ENCODE data around the gene MAP2. TPM values are rescaled to one million over a fixed set of nuclear protein-coding genes. Genes with fewer than 3 reads are reported as not detected.

The MAP2 gene
- total RNA-seq, 1 donor: 26.5 TPM

DNA sequence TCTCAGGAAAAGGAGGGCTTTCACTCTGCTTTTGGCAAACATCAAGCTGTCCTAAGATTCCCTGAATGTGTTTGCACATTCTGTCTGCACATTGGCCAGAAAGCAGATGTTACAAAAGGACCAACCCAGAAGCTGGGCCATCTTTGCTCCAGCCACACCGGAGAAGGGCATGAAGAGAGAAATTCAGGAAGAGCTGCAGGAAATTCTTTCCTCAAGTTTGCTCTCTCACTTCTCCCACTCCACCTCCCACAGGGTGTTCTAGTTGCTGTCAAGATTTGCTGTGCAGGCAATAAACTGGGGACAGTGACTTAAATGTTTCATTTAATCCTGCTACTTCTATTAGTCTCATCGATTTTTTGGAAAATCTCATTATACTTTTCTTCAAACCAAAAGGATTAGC, 210.1 kb downstream of the MAP2 start:
- DNase-seq (ENCODE audit: low read depth): no peak
- TF ChIP-seq, protein P1, sequence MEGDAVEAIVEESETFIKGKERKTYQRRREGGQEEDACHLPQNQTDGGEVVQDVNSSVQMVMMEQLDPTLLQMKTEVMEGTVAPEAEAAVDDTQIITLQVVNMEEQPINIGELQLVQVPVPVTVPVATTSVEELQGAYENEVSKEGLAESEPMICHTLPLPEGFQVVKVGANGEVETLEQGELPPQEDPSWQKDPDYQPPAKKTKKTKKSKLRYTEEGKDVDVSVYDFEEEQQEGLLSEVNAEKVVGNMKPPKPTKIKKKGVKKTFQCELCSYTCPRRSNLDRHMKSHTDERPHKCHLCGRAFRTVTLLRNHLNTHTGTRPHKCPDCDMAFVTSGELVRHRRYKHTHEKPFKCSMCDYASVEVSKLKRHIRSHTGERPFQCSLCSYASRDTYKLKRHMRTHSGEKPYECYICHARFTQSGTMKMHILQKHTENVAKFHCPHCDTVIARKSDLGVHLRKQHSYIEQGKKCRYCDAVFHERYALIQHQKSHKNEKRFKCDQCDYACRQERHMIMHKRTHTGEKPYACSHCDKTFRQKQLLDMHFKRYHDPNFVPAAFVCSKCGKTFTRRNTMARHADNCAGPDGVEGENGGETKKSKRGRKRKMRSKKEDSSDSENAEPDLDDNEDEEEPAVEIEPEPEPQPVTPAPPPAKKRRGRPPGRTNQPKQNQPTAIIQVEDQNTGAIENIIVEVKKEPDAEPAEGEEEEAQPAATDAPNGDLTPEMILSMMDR (IDR thresholded peaks at IDR 0.05; ENCODE audit: insufficient read depth, low read length): no peak
- no peak overlapping the region for H3K4me3 ChIP-seq (ENCODE audit: low read depth, low read length)

DNA sequence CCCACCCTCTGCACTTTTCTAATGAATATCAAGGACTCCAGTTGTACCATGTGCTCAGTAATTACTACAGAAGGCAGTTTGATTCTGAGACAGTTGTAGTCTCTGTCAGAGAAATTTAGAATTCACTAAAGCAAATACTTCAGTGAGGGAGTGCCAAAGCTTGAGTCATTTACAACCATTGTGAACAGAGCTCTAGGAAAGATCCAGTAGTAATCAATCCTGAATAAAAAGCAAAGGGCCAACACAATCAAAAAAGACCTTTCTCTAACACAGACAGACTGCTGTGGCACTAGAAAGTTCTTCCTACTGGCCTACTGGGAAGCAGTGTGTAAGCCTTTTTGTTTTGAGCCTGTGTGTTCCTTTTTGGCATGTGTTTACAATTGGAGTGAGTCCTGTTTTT, 212.2 kb downstream of the MAP2 start:
- peak; percentile 31 for DNase-seq (ENCODE audit: low read depth)
- H3K4me3 ChIP-seq (ENCODE audit: low read depth, low read length): no peak overlapping the region
- TF ChIP-seq, protein P1 (IDR thresholded peaks at IDR 0.05; ENCODE audit: insufficient read depth, low read length): no peak

DNA sequence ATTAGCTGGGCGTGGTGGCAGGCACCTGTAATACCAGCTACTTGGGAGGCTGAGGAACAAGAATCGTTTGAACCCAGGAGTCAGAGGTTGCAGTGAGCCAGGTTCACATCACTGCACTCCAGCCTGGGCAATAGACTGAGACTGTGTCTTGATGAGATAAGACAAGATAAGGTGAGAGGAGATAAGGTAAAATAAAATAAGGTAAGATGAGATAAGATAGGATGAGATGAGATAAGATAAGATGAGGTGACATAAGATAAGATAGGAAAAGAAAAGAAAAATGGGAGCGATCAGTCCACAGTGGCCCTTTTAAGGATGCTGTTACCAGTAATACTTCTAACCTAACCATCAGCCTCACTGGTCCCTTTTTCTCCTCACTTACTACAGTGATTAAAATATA, 213.4 kb downstream of the MAP2 start:
- TF ChIP-seq, protein P1 (IDR thresholded peaks at IDR 0.05; ENCODE audit: insufficient read depth, low read length): no peak
- DNase-seq (ENCODE audit: low read depth): no peak
- H3K4me3 ChIP-seq (ENCODE audit: low read depth, low read length): no peak overlapping the region

DNA sequence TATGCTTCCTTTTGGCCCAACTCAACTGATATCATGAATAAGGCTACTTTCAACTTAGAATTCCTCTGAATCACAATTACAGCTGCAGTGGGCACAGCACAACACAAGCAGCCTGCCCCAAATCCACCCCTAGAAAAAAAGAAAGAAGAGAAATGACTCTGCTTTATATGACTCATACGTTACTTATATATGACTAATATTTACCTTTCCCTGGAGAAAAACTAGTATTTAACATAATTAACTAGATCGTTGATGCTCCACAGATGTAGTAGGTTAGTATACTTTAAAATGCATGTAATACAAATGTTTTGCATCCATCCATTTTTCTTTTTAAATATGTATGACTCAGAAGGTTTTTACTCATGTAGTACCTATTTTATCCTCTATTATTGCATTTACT, 214.5 kb downstream of the MAP2 start:
- H3K4me3 ChIP-seq (ENCODE audit: low read depth, low read length): no peak overlapping the region
- DNase-seq (ENCODE audit: low read depth): peak; percentile 33
- TF ChIP-seq, protein P1 (IDR thresholded peaks at IDR 0.05; ENCODE audit: insufficient read depth, low read length): no peak

DNA sequence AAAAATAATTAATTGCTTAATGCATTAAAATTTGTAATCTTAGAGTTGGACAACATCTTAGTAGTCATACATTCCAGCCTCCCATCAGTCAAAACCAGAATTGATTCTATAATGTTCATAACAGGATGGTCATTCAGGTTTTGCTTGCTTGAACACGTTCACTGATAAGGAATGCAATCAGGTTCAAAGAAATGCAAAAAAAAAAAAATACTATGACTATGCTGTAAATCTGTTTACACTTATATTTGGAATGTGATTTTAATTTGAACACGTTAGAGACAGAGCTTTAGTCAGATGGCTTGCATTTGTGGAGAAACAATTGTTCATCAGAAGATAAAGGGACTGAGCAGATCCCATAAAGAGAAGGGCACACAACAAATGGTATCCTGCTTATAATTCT, 216.5 kb downstream of the MAP2 start:
- H3K4me3 ChIP-seq (ENCODE audit: low read depth, low read length): no peak overlapping the region
- DNase-seq (ENCODE audit: low read depth): no peak
- TF ChIP-seq, protein P1 (IDR thresholded peaks at IDR 0.05; ENCODE audit: insufficient read depth, low read length): no peak

DNA sequence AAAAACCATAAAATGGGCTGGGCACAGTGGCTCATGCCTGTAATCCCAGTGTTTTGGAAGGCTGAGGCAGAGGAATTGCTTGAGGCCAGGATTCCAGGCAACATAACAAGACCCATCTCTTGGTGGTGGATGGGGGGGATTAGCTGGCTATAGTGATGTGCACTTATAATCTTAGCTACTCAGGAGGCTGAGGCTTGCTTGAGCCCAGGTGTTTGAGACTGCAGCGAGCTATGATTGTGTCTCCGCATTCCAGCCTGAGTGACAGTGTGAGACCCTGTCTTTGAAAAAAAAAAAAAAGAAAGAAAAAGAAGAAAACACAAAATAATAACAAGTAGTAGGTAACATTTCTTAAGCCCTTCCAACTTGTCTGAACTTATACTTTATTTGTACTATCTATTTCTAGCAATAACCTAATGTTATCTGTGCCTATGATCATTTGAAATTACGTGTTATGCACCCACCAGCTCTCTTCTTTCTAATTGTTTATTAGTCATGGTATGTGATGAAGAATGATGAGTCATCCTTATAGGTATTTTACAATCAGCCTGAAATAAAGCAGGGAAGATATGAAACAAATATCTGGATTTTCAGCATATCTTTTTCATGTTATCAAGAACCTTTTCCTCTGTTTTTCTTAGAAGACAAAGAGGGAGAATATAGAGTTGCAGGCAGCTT, 218.4 kb downstream of the MAP2 start:
- TF ChIP-seq, protein P1 (IDR thresholded peaks at IDR 0.05; ENCODE audit: insufficient read depth, low read length): no peak
- H3K4me3 ChIP-seq (ENCODE audit: low read depth, low read length): no peak overlapping the region
- DNase-seq (ENCODE audit: low read depth): peak; percentile 30

DNA sequence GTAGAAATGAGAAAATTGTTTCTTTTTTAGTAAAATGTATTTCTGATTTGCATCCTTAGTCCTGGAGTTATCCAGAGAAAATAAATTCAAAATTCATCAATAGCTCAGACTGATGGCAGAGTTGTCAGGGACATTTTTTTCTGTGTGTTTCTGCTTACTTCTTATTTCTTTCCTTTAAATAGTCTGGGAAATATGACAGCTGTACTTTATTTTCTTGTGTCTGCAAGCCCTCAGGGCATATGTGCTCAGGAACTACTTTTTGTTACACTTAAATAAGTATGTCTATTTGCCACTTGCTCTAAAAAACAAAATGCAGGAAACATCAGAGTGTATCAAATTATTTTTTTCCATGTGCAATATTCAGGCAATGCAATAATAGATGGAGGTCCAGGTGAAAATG, 221.0 kb downstream of the MAP2 start:
- DNase-seq (ENCODE audit: low read depth): no peak
- TF ChIP-seq, protein P1 (IDR thresholded peaks at IDR 0.05; ENCODE audit: insufficient read depth, low read length): no peak
- no peak overlapping the region for H3K4me3 ChIP-seq (ENCODE audit: low read depth, low read length)
